ENCODE measurements around the gene C5.

GRCh38 chr9:120927269-120928014 lies 122.6 kb downstream of the C5 start:
- TF ChIP-seq CTCF (IDR thresholded peaks at IDR 0.05; ENCODE audit: insufficient read depth, low read length) (no peak), POLR2AphosphoS5 (IDR thresholded peaks at IDR 0.05; ENCODE audit: low read depth) (no peak), REST (IDR thresholded peaks at IDR 0.05; ENCODE audit: insufficient replicate concordance, low read depth) (no peak)
